IMR-90 (cell line): Measurements from ENCODE around the gene SESN2. TPM values are rescaled to one million over a fixed set of nuclear protein-coding genes. Genes with fewer than 3 reads are reported as not detected.

Experiments
- ATAC-seq: fragments of 200-7000 bp; cut with Tn5 transposase; 2 replicates; pipeline ENCODE4 v1.9.1; 2020; ENCODE audit warnings: low read depth, mild to moderate bottlenecking, moderate library complexity
- BruUV-seq: library from RNA; stranded (reverse); fragments of 400-500 nt; replicated peaks from 2 replicates; lab custom pipeline; 2021; lab: Mats Ljungman, UMichigan
- CTCF ChIA-PET: fragments of 300-600 bp; formaldehyde crosslinking; extraction: SDS; loops from one replicate; lab custom pipeline; 2021; ENCODE audit warnings: antibody characterized with exemption; lab: Yijun Ruan, JAX
- POLR2A ChIA-PET: fragments of 300-600 bp; sonication (Branson Sonifier 250); formaldehyde crosslinking; loops from one replicate; lab custom pipeline; 2022; ENCODE audit warnings: antibody characterized with exemption; ENCODE audit not compliant: unreplicated experiment; lab: Charles Lee
- DNase-seq: peaks from one replicate; pipeline ENCODE4 v3.0.0; 2013
- H2AFZ ChIP-seq: replicated peaks from 2 replicates; pipeline ENCODE3; 2013; ENCODE audit warnings: low read length, mild to moderate bottlenecking; ENCODE audit not compliant: poor library complexity
- H2AK5ac ChIP-seq: 2 replicates; pipeline ENCODE4 v1.6.1; 2013; ENCODE audit warnings: low read depth, low read length, inconsistent platforms
- H2AK9ac ChIP-seq: replicated peaks from 2 replicates; pipeline ENCODE3; 2013; ENCODE audit warnings: mild to moderate bottlenecking, low read depth, low read length, moderate library complexity; ENCODE audit not compliant: poor library complexity
- H2BK120ac ChIP-seq: 2 replicates; pipeline ENCODE4 v1.6.1; 2013; ENCODE audit warnings: low read depth, low read length, inconsistent platforms
- H2BK15ac ChIP-seq: 3 replicates; pipeline ENCODE4 v1.6.1; 2013; ENCODE audit warnings: low read depth, low read length, inconsistent platforms
- H2BK20ac ChIP-seq: 2 replicates; pipeline ENCODE4 v1.6.1; 2013; ENCODE audit warnings: low read depth, mild to moderate bottlenecking, inconsistent platforms, low read length, moderate library complexity
- H2BK5ac ChIP-seq: 2 replicates; pipeline ENCODE4 v1.6.1; 2013; ENCODE audit warnings: mild to moderate bottlenecking, low read depth, low read length, inconsistent platforms; ENCODE audit not compliant: poor library complexity, severe bottlenecking
- H3K14ac ChIP-seq: replicated peaks from 2 replicates; pipeline ENCODE4 v1.6.1; 2013; ENCODE audit warnings: low read depth, low read length, inconsistent platforms
- H3K18ac ChIP-seq: 2 replicates; pipeline ENCODE4 v1.6.1; 2013; ENCODE audit warnings: low read depth, low read length, control low read depth
- H3K23ac ChIP-seq: 2 replicates; pipeline ENCODE4 v1.6.1; 2013; ENCODE audit warnings: low read depth, low read length, inconsistent platforms
- H3K27ac ChIP-seq: 2 replicates; pipeline ENCODE4 v1.5.1; 2013; ENCODE audit warnings: mild to moderate bottlenecking, control low read depth, low read length; ENCODE audit not compliant: insufficient read depth
- H3K27me3 ChIP-seq: 2 replicates; pipeline ENCODE4 v1.6.1; 2013; ENCODE audit warnings: low read length; ENCODE audit not compliant: control insufficient read depth, insufficient read depth
- H3K36me3 ChIP-seq: 2 replicates; pipeline ENCODE4 v1.6.1; 2013; ENCODE audit warnings: low read length, mixed read lengths; ENCODE audit not compliant: control insufficient read depth, insufficient read depth
- H3K4ac ChIP-seq: 2 replicates; pipeline ENCODE4 v1.6.1; 2013; ENCODE audit warnings: low read depth, low read length, inconsistent platforms
- H3K4me1 ChIP-seq: 2 replicates; pipeline ENCODE4 v1.6.1; 2013; ENCODE audit warnings: low read length, mixed read lengths; ENCODE audit not compliant: control insufficient read depth, insufficient read depth
- H3K4me2 ChIP-seq: 2 replicates; pipeline ENCODE4 v1.6.1; 2013; ENCODE audit warnings: low read depth, mild to moderate bottlenecking, control low read depth, low read length, moderate library complexity
- H3K4me3 ChIP-seq: 2 replicates; pipeline ENCODE4 v1.5.1; 2013; ENCODE audit warnings: low read depth, mild to moderate bottlenecking, control low read depth, low read length, moderate library complexity; ENCODE audit not compliant: insufficient read depth
- H3K56ac ChIP-seq: 2 replicates; pipeline ENCODE4 v1.6.1; 2013; ENCODE audit warnings: low read length, inconsistent platforms; ENCODE audit not compliant: insufficient read depth; ENCODE audit errors: extremely low read depth
- H3K79me1 ChIP-seq, 2 experiments: 2 replicates each; pipeline ENCODE4 v1.6.1; 2013; ENCODE audit warnings: low read length in 2 of 2, inconsistent platforms in 1 of 2, low read depth in 1 of 2
- H3K9ac ChIP-seq: 2 replicates; pipeline ENCODE4 v1.6.1; 2013; ENCODE audit warnings: low read depth, low read length, control low read depth
- H3K9me1 ChIP-seq: 2 replicates; pipeline ENCODE4 v1.6.1; 2013; ENCODE audit warnings: low read length, inconsistent platforms; ENCODE audit not compliant: insufficient read depth
- H3K9me3 ChIP-seq: 2 replicates; pipeline ENCODE4 v1.6.1; 2013; ENCODE audit warnings: low read length; ENCODE audit not compliant: control insufficient read depth, insufficient read depth
- H4K20me1 ChIP-seq: 2 replicates; pipeline ENCODE4 v1.6.1; 2013; ENCODE audit warnings: low read length, inconsistent platforms; ENCODE audit not compliant: insufficient read depth
- H4K5ac ChIP-seq: 2 replicates; pipeline ENCODE4 v1.6.1; 2013; ENCODE audit warnings: mild to moderate bottlenecking, low read depth, low read length, control low read depth
- H4K8ac ChIP-seq, 2 experiments: 2 replicates each; pipeline ENCODE4 v1.6.1; 2013; ENCODE audit warnings: low read depth in 2 of 2, low read length in 2 of 2, control low read depth in 1 of 2, inconsistent platforms in 1 of 2
- H4K91ac ChIP-seq: 2 replicates; pipeline ENCODE4 v1.6.1; 2013; ENCODE audit warnings: low read depth, low read length, inconsistent platforms; ENCODE audit not compliant: insufficient read depth
- BHLHE40 ChIP-seq: fragments of 150-350 bp; IDR thresholded peaks from 2 replicates; pipeline ENCODE4 v1.6.1; 2016; ENCODE audit warnings: mild to moderate bottlenecking, low read depth, low read length
- CEBPB ChIP-seq: IDR thresholded peaks from 2 replicates; pipeline ENCODE4 v1.6.1; 2012; ENCODE audit warnings: low read depth, low read length, improper control_type of control experiment
- CHD1 ChIP-seq: IDR thresholded peaks from 2 replicates; pipeline ENCODE4 v1.6.1; 2012; ENCODE audit warnings: low read depth, low read length, improper control_type of control experiment
- CTCF ChIP-seq: conservative IDR thresholded peaks from 2 replicates; pipeline ENCODE4 v1.5.1; 2012; ENCODE audit warnings: mild to moderate bottlenecking, low read depth, low read length, improper control_type of control experiment
- ELK1 ChIP-seq: fragments of 150-350 bp; IDR thresholded peaks from 2 replicates; pipeline ENCODE4 v1.6.1; 2016; ENCODE audit warnings: low read depth, mild to moderate bottlenecking, low read length, moderate library complexity, borderline replicate concordance
- FOS ChIP-seq: fragments of 150-350 bp; IDR thresholded peaks from 2 replicates; pipeline ENCODE4 v1.6.1; 2016; ENCODE audit warnings: low read depth, low read length
- MAFK ChIP-seq: IDR thresholded peaks from 2 replicates; pipeline ENCODE4 v1.6.1; 2012; ENCODE audit warnings: low read depth, low read length, improper control_type of control experiment
- MAZ ChIP-seq: IDR thresholded peaks from 2 replicates; pipeline ENCODE4 v1.6.1; 2012; ENCODE audit warnings: low read depth, mild to moderate bottlenecking, low read length, improper control_type of control experiment, moderate library complexity, borderline replicate concordance
- MXI1 ChIP-seq: IDR thresholded peaks from 2 replicates; pipeline ENCODE4 v1.6.1; 2012; ENCODE audit warnings: low read depth, mild to moderate bottlenecking, low read length, moderate library complexity, borderline replicate concordance
- NFE2L2 ChIP-seq: fragments of 150-350 bp; IDR thresholded peaks from 2 replicates; pipeline ENCODE4 v1.6.1; 2016; ENCODE audit warnings: low read depth, mild to moderate bottlenecking, low read length
- POLR2A ChIP-seq: IDR thresholded peaks from 2 replicates; pipeline ENCODE4 v1.6.1; 2012; ENCODE audit warnings: mild to moderate bottlenecking, low read depth, low read length
- RAD21 ChIP-seq: IDR thresholded peaks from 2 replicates; pipeline ENCODE4 v1.6.1; 2012; ENCODE audit warnings: low read length, improper control_type of control experiment
- RCOR1 ChIP-seq: IDR thresholded peaks from 2 replicates; pipeline ENCODE4 v1.6.1; 2012; ENCODE audit warnings: mild to moderate bottlenecking, low read length, improper control_type of control experiment; ENCODE audit not compliant: insufficient replicate concordance
- RFX5 ChIP-seq: IDR thresholded peaks from 2 replicates; pipeline ENCODE4 v1.8.0; 2012; ENCODE audit warnings: low read depth, mild to moderate bottlenecking, low read length, moderate library complexity
- SMC3 ChIP-seq: fragments of 150-350 bp; IDR thresholded peaks from 2 replicates; pipeline ENCODE4 v1.6.1; 2016; ENCODE audit warnings: low read depth, mild to moderate bottlenecking, antibody characterized with exemption, low read length, moderate library complexity
- USF2 ChIP-seq: fragments of 150-350 bp; IDR thresholded peaks from 2 replicates; pipeline ENCODE4 v1.6.1; 2017; ENCODE audit warnings: mild to moderate bottlenecking, antibody characterized with exemption, low read length, low read depth
- WGBS, 2 experiments: methylation state at CpG; one replicate each; pipeline versions ENCODE4 v1.1.5 to v1.1.7; 2013; ENCODE audit warnings: missing lambda C conversion rate in 2 of 2; ENCODE audit not compliant: insufficient read length in 1 of 2; ENCODE audit errors: extremely low coverage in 2 of 2; 5-methylcytosine and 5-hydroxymethylcytosine counted together
- dilution Hi-C: fragments of 300-500 bp; cut with HindIII; formaldehyde crosslinking; loops from one replicate; pipeline ENCODE4 v1.14.3; 2018; ENCODE audit warnings: low sequenced_read_pairs; ENCODE audit not compliant: unreplicated experiment
- in situ Hi-C: fragments of 300-500 bp; cut with MboI; formaldehyde crosslinking; loops from 3 replicates; pipeline ENCODE4 v1.14.3; 2019; ENCODE audit warnings: low sequenced_read_pairs, inconsistent platforms, mixed read lengths
- intact Hi-C: fragments of 100-400 bp; cut with micrococcal nuclease; formaldehyde crosslinking; loops from 2 replicates; pipeline ENCODE4 v1.10.0; 2022
- polyA plus RNA-seq, 3 experiments: library from polyadenylated mRNA; depleted of rRNA; stranded (reverse); fragments of >200 nt; gene quantifications; 2 replicates each; pipeline ENCODE4 v1.2.3, GENCODE V29; 2012; ENCODE audit warnings: low replicate concordance in 1 of 3
- total RNA-seq: library from RNA; depleted of rRNA; stranded (reverse); fragments of >200 nt; gene quantifications from 2 replicates; pipeline ENCODE4 v1.2.3, GENCODE V29; 2012

The SESN2 gene
- total and polyA plus RNA-seq, 2 of the 4 experiments (the other 2 are of a cell fraction): 10.2 to 20.9 TPM

- H3K23ac ChIP-seq: no peak overlapping the region
- peaks cover 0 to 18% of the 10 kb centered on the region in 2 experiments; a peak in 2 of 4 replicates for H3K79me1 ChIP-seq
- no peak overlapping the region for H3K14ac ChIP-seq
- H3K9ac ChIP-seq: no peak overlapping the region
- intact Hi-C loops: no loop called here
- no peak overlapping the region for H2BK15ac ChIP-seq
- in situ Hi-C loops: no loop called here
- dilution Hi-C loops: no loop called here
- H3K18ac ChIP-seq: no peak overlapping the region
- no peaks in the 10 kb centered on the region for H3K9me3 ChIP-seq
- H3K4me1 ChIP-seq: no peaks in the 10 kb centered on the region
- no TSS peak for BruUV-seq
- no peak overlapping the region for H3K4me3 ChIP-seq
- H2AK9ac ChIP-seq: no peak overlapping the region
- H2AK5ac ChIP-seq: no peak overlapping the region
- no peaks in the 10 kb centered on the region for H3K27me3 ChIP-seq
- peaks cover 22% of the 10 kb centered on the region for H3K36me3 ChIP-seq
- H2BK5ac ChIP-seq: no peak overlapping the region
- H4K20me1 ChIP-seq: peaks cover 10% of the 10 kb centered on the region
- H4K5ac ChIP-seq: no peak overlapping the region
- no peak overlapping the region for H3K27ac ChIP-seq
- no peak overlapping the region for H3K56ac ChIP-seq
- TF ChIP-seq CHD1: no peak
- TF ChIP-seq FOS: no peak
- no peak for TF ChIP-seq CTCF
- no peak for TF ChIP-seq SMC3
- TF ChIP-seq POLR2A: no peak
- TF ChIP-seq NFE2L2: no peak
- TF ChIP-seq MXI1: no peak
- TF ChIP-seq RAD21: no peak
- TF ChIP-seq USF2: no peak
- TF ChIP-seq CEBPB: no peak
- no peak for TF ChIP-seq BHLHE40
- TF ChIP-seq RFX5: no peak
- TF ChIP-seq MAZ: no peak
- no peak for TF ChIP-seq RCOR1
- no peak for TF ChIP-seq MAFK
- TF ChIP-seq ELK1: no peak
- no peak overlapping the region for H4K91ac ChIP-seq
- no peak overlapping the region for H3K4me2 ChIP-seq
- DNase-seq: no peak
- no CpG with 5 or more reads among the region's 2 CpGs for WGBS, 2 experiments
- no peak overlapping the region for H2BK20ac ChIP-seq
- H2AFZ ChIP-seq: no peak overlapping the region
- no peak overlapping the region for H2BK120ac ChIP-seq
- peaks cover 13% of the 10 kb centered on the region for H3K9me1 ChIP-seq
- no peak overlapping the region for H3K4ac ChIP-seq
- no peak for ATAC-seq
- no peak overlapping the region for H4K8ac ChIP-seq
- POLR2A ChIA-PET: interaction anchor here (0.7 kb wide), 1 partner anchor 55 kb away, joined by 5 read pairs; no protein-coding TSS in a partner anchor
- CTCF ChIA-PET: no interaction called here
These were observed 26.8 kb downstream of the SESN2 start for GRCh38 chr1:28286111-28286510.
